ENCODE results near the gene PIK3CB.
"Not testable (repeated sequence)": the region's sequence is repeated elsewhere in the genome, so short reads cannot be mapped to it uniquely, and the experiment has no call there.

PIK3CB gene

DNA sequence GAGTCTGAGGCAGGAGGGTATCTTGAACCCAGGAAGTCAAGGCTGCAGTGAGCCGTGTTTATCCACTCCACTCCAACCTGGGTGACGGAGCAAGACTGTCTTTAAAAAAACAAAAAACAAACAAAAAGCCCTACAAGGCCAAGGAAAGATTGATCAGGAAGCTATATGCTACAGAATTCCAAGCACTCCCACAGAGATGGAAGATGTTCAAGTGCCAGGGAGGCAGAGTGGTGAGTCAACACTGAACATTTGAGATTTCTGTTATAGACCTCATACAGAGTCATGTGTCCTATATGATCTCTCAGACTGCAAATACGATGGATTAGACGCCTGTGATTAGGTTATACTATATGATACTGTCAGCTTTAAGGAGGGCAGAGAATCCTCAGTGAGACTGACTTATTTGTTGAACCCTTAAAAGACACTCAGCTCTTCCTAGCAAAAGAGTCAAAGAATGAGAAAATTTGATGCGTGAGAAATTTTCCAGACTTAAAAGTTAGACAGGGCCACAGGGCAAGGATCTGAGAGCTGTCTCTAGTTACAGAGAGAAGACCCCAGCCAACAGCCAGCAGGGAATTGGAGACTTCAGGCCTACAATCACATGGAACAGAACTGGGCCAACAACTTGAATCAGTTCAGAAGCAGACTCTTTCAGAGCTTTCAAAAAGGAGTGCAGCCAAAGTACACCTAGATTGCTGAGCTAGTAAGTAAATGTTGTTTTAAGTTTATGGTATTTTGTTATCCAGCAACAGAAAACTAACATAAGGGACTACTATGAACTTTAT is 107.6 kb downstream of the PIK3CB start:
- no peak for DNase-seq (ENCODE audit: low read depth)
- TF ChIP-seq POLR2A (IDR thresholded peaks at IDR 0.05; ENCODE audit: extremely low read depth, insufficient read length) = no peak
- TF ChIP-seq MYC (IDR thresholded peaks at IDR 0.05; ENCODE audit: low read depth, low read length) = no peak
- TF ChIP-seq, protein P1, sequence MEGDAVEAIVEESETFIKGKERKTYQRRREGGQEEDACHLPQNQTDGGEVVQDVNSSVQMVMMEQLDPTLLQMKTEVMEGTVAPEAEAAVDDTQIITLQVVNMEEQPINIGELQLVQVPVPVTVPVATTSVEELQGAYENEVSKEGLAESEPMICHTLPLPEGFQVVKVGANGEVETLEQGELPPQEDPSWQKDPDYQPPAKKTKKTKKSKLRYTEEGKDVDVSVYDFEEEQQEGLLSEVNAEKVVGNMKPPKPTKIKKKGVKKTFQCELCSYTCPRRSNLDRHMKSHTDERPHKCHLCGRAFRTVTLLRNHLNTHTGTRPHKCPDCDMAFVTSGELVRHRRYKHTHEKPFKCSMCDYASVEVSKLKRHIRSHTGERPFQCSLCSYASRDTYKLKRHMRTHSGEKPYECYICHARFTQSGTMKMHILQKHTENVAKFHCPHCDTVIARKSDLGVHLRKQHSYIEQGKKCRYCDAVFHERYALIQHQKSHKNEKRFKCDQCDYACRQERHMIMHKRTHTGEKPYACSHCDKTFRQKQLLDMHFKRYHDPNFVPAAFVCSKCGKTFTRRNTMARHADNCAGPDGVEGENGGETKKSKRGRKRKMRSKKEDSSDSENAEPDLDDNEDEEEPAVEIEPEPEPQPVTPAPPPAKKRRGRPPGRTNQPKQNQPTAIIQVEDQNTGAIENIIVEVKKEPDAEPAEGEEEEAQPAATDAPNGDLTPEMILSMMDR (IDR thresholded peaks at IDR 0.05; ENCODE audit: low read depth, low read length) = no peak
- no peak for TF ChIP-seq MAX (IDR thresholded peaks at IDR 0.05; ENCODE audit: low read depth, low read length)
- H3K4me3 ChIP-seq (ENCODE audit: low read depth, low read length) = no peak overlapping the region

DNA sequence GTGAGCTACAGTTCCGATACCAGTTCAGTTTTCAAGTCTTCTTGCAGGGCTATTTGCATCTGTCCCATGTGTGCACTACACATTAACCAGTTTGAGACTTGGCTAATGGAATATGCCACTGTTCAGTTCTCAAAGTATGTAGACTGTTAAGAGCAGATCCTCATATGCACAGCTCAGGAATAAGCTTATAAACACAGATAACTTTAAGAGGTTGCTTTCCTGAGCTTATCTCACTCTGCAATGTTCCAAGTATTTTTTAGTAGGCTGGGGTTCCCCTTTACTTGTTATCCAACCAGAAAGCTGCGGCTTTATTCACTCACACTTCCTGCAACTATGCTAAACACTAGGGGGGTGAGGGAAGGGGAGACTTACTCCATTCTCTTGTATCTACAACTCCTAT is 108.7 kb downstream of the PIK3CB start:
- not testable (repeated sequence) for H3K4me3 ChIP-seq (ENCODE audit: low read depth, low read length); DNase-seq (ENCODE audit: low read depth)

GRCh38 chr3:138725116-138725515 is 109.6 kb downstream of the PIK3CB start:
- no peak for DNase-seq (ENCODE audit: low read depth)
- no peak overlapping the region for H3K4me3 ChIP-seq (ENCODE audit: low read depth, low read length)
- TF ChIP-seq, protein P1 (IDR thresholded peaks at IDR 0.05; ENCODE audit: low read depth, low read length) = no peak
- no peak for TF ChIP-seq POLR2A (IDR thresholded peaks at IDR 0.05; ENCODE audit: extremely low read depth, insufficient read length)
- TF ChIP-seq MYC (IDR thresholded peaks at IDR 0.05; ENCODE audit: low read depth, low read length) = no peak
- no peak for TF ChIP-seq MAX (IDR thresholded peaks at IDR 0.05; ENCODE audit: low read depth, low read length)

GRCh38 chr3:138724443-138724842 is 110.3 kb downstream of the PIK3CB start:
- no peak overlapping the region for H3K4me3 ChIP-seq (ENCODE audit: low read depth, low read length)
- TF ChIP-seq POLR2A (IDR thresholded peaks at IDR 0.05; ENCODE audit: extremely low read depth, insufficient read length) = no peak
- no peak for TF ChIP-seq MAX (IDR thresholded peaks at IDR 0.05; ENCODE audit: low read depth, low read length)
- TF ChIP-seq, protein P1 (IDR thresholded peaks at IDR 0.05; ENCODE audit: low read depth, low read length) = no peak
- no peak for TF ChIP-seq MYC (IDR thresholded peaks at IDR 0.05; ENCODE audit: low read depth, low read length)
- DNase-seq (ENCODE audit: low read depth) = no peak

DNA sequence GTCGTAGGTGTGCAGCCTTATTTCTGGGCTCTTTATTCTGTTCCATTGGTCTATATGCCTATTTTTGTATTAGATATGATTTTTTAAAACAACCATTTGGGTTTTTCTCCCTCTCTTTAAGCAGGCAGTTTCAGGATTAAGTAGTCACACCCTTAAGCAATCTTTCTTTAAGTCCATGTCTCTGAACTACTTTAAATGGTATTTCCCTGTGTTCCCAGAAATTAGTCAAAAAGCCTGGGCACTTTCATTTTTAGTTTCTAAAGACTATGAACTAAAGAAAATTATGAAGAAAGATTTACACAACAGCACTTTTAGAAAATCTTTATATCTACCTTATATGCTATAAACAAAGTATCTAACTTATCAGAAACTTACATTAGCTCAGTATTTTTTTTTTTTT is 115.9 kb downstream of the PIK3CB start:
- DNase-seq (ENCODE audit: low read depth) = no peak
- H3K4me3 ChIP-seq (ENCODE audit: low read depth, low read length) = no peak overlapping the region
- TF ChIP-seq MAX (IDR thresholded peaks at IDR 0.05; ENCODE audit: low read depth, low read length) (no peak), POLR2A (IDR thresholded peaks at IDR 0.05; ENCODE audit: extremely low read depth, insufficient read length) (no peak), MYC (IDR thresholded peaks at IDR 0.05; ENCODE audit: low read depth, low read length) (no peak)
- TF ChIP-seq, protein P1 (IDR thresholded peaks at IDR 0.05; ENCODE audit: low read depth, low read length) = no peak

GRCh38 chr3:138717348-138717747 is 117.4 kb downstream of the PIK3CB start:
- no peak for TF ChIP-seq POLR2A (IDR thresholded peaks at IDR 0.05; ENCODE audit: extremely low read depth, insufficient read length)
- TF ChIP-seq, protein P1 (IDR thresholded peaks at IDR 0.05; ENCODE audit: low read depth, low read length) = no peak
- TF ChIP-seq MYC (IDR thresholded peaks at IDR 0.05; ENCODE audit: low read depth, low read length) = no peak
- no peak for TF ChIP-seq MAX (IDR thresholded peaks at IDR 0.05; ENCODE audit: low read depth, low read length)
- DNase-seq (ENCODE audit: low read depth) = no peak
- H3K4me3 ChIP-seq (ENCODE audit: low read depth, low read length) = no peak overlapping the region

Data from NB4 (cell line).